GM06990 (cell line): ENCODE measurements around the gene PFN1.

Experiments
- DNase-seq: peaks from one replicate; pipeline ENCODE4 v3.0.0-alpha.2; 2011; ENCODE audit not compliant: insufficient read length; ENCODE audit errors: extremely low read depth
- H3K27me3 ChIP-seq: replicated peaks from 2 replicates; pipeline ENCODE4 v1.6.0; 2011; ENCODE audit warnings: low read length; ENCODE audit not compliant: control insufficient read depth, insufficient read depth
- H3K36me3 ChIP-seq: 2 replicates; pipeline ENCODE4 v1.5.1; 2011; ENCODE audit warnings: low read length; ENCODE audit not compliant: control insufficient read depth, insufficient read depth
- H3K4me3 ChIP-seq: replicated peaks from 2 replicates; pipeline ENCODE4 v1.5.1; 2011; ENCODE audit warnings: low read depth, mild to moderate bottlenecking, control low read depth, low read length
- TF ChIP-seq, protein P1 (sequence below): IDR thresholded peaks from 2 replicates; pipeline ENCODE4 v1.5.1; 2011; ENCODE audit warnings: low read length, control low read depth, mild to moderate bottlenecking, inconsistent platforms; ENCODE audit not compliant: insufficient read depth, poor library complexity, severe bottlenecking

PFN1 gene

DNA sequence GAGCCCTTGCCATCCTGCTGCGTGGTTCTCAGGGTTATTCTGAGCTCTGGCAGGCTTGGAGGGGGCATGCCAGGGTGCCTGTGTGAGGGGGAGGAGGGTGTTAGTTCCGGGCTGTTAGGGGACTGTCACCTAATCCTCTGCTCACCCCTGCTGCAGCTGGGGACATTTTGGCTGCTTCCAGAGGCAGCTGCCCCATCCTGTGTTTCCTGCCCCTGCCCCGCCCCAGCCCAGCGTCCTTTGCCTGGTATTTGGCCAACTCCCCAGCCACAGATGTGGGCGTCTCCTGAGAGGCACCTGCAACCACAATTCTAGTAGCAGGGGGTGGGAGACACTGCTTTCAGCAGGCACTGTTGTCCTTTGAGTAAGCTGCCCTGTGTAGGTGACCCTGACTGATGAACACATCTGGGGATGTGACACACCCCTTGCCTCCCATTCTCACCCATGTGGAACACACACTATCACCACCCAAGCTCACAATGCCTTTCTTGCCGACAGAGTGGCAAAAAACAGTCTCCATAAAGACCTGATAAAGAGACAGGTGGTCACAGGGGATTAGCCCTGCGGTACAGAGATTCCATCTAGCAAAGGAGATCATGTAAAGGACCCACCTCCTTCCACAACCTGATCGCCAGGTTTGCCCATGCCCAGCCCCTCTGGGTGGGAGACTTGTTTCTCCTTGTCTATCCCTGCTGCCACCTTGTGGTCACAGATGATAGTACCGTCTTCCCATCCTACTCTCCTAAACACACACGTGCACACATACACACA, 45.1 kb downstream of the PFN1 start, which contains the start of gene CHRNE:
Gene CHRNE, minus strand, starts transcription at position 48 of the 768 bp plus-strand sequence. Its CDS starts 35 bp downstream, at position 13.
- DNase-seq: peak; percentile 56
- no peaks in the 10 kb centered on the region for H3K27me3 ChIP-seq
- H3K4me3 ChIP-seq: no peak within 1 kb of the TSS
- no peaks in the 10 kb centered on the region for H3K36me3 ChIP-seq
- TF ChIP-seq, protein P1, sequence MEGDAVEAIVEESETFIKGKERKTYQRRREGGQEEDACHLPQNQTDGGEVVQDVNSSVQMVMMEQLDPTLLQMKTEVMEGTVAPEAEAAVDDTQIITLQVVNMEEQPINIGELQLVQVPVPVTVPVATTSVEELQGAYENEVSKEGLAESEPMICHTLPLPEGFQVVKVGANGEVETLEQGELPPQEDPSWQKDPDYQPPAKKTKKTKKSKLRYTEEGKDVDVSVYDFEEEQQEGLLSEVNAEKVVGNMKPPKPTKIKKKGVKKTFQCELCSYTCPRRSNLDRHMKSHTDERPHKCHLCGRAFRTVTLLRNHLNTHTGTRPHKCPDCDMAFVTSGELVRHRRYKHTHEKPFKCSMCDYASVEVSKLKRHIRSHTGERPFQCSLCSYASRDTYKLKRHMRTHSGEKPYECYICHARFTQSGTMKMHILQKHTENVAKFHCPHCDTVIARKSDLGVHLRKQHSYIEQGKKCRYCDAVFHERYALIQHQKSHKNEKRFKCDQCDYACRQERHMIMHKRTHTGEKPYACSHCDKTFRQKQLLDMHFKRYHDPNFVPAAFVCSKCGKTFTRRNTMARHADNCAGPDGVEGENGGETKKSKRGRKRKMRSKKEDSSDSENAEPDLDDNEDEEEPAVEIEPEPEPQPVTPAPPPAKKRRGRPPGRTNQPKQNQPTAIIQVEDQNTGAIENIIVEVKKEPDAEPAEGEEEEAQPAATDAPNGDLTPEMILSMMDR: peak; percentile 73

DNA sequence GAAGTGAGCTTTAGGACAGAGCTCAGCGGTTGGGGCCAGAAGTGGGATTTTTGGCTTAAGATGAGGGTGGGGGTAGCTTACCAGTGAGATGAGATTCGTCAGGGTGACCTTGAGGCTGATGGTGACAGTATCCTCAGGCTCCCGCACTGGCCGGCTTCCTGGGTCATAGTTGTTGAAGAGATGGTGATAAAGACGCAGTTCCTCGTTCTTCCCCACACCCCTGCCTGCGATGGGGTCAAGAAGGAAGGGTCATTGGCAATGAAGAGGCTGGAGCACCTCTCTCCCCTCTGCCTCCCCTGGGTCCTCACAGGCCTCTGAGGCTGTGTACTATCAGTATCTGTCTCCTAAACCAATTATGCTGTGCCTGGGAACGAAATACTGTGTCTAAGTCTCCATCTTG, 45.8 kb downstream of the PFN1 start:
- TF ChIP-seq, protein P1: no peak
- DNase-seq: no peak

DNA sequence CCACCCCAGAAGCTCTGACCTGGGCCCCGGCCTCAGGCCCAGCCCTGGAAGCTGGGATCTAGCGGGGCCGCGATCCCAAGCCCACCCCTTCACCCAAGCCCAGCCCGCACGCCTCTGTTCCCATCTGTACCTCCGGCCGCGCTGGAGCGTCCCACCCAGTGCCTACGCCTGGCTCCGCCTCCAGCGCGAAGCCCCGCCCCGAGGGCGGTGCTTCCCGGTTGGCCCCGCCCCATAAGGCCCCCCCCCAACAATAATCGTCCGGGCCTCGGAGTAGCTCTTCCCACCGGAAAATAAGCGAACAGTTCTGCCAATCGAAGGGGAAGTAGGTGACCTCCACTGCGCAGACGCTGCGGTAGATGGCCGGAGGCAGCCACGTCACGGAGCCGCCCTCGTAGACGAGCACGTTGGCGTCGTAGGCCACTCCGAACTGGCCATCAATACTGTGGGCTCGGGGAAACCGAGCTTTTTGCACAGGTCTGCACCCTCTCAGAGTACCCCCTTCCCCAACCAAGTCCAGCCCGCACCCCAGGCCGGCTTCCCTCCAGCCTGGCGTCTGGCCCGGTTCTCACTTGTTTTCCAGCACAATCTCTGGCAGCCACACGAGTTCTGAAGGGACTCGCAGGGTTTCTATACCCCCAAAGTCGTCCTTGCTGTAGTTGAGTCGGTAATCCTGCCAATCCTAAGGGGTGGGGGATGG, 46.5 kb downstream of the PFN1 start:
- peak; percentile 63 for DNase-seq
- TF ChIP-seq, protein P1: no peak
- H3K36me3 ChIP-seq: peaks cover 2% of the 10 kb centered on the region; the same call in 1 of the 2 replicates
- H3K27me3 ChIP-seq: no peaks in the 10 kb centered on the region
- H3K4me3 ChIP-seq: no peak overlapping the region

More for the DNA sequence above, 45.8 kb downstream of the PFN1 start:
- Histone ChIP-seq H3K4me3 (no peak overlapping the region), H3K36me3 (peaks cover 2% of the 10 kb centered on the region; the same call in 1 of the 2 replicates), H3K27me3 (no peaks in the 10 kb centered on the region)

DNA sequence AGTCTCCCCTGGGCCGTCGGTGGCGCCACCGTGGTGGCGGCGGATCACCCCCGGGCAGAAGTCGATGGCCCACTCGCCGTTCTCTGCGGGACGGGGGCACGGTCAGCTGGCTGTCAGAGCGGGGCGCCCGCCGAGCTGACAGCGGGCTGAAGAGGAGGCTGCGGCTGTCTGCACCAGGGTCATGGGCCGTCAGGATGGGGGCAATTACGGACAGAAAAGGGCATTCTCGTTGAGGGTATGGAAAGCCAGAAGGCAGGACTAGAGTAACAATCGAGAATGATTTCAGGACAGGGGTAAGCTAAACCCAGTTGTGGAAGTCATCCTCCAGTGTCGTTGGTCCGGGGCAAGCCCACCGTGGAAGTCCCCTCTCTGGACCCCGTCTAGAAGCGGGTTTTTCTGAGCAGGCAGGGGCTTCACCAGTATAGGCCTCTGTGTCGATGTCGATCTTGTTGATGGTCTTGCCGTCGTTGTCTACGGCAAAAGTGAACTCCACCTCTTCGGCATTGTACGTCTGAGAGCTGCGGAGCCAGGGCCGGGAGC, 47.2 kb downstream of the PFN1 start:
- TF ChIP-seq, protein P1: no peak
- Histone ChIP-seq H3K36me3 (peaks cover 2% of the 10 kb centered on the region), H3K4me3 (peak overlapping the region; percentile 43), H3K27me3 (no peaks in the 10 kb centered on the region)
- no peak for DNase-seq

DNA sequence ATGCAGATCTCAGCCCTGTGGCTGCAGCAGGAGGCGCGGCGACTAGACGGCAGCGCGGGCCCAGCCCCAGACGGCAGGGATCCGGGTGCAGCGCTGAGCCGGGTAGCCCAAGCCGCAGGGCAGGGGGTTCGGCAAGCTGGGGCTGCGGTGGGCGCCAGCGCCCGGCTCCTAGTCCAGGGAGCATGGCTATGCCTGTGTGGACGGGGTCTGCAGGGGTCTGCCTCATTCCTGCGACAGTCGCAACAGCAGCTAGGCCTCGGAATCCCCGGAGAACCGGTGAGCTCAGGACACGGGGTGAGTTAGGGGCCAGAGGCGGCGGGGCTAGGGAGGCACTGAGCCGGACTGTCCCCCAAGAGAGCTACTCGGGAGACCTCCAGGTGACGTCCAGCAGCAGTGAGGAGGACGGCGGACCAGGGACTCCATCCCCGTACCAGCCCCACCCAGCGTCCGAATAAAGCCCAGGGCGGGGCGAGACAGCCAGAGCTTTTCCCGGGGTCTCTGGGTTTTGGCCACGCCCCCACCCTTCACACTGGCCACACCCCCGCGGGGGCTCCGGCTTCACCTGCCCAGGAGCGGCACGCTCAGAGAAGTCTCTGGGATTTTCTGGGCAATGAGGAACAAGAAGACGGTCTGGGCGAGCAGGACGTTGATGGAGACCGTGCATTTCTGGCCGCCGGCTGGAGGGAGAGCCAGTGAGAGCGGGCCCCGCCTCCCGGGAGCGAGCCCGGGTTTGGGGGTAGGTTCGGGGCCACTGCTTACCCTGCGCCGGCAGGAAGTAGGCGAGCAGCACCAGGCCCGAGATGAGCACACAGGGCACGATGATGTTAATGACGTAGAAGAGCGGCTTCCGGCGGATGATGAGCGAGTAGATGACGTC, 47.9 kb downstream of the PFN1 start:
- TF ChIP-seq, protein P1: no peak
- peak; percentile 66 for DNase-seq
- Histone ChIP-seq H3K4me3 (peak overlapping the region; percentile 43), H3K36me3 (peaks cover 4% of the 10 kb centered on the region), H3K27me3 (no peaks in the 10 kb centered on the region)
